HEK293 (cell line): ENCODE data around the gene MEG3.

Experiments
- ZBTB17 ChIP-seq: fragments of 450-650 bp; formaldehyde crosslinking; IDR thresholded peaks from 2 replicates; pipeline ENCODE4 v1.5.1; 2016; ENCODE audit warnings: missing biosample characterization, missing genetic modification characterization
- ZBTB21 ChIP-seq: fragments of 450-650 bp; formaldehyde crosslinking; IDR thresholded peaks from 2 replicates; pipeline ENCODE4 v1.5.1; 2017; ENCODE audit warnings: missing biosample characterization, missing genetic modification characterization
- TF ChIP-seq, protein P1 (sequence below): fragments of 450-650 bp; formaldehyde crosslinking; IDR thresholded peaks from 2 replicates; pipeline ENCODE4 v1.5.1; 2016; ENCODE audit warnings: missing biosample characterization, missing genetic modification characterization

DNA sequence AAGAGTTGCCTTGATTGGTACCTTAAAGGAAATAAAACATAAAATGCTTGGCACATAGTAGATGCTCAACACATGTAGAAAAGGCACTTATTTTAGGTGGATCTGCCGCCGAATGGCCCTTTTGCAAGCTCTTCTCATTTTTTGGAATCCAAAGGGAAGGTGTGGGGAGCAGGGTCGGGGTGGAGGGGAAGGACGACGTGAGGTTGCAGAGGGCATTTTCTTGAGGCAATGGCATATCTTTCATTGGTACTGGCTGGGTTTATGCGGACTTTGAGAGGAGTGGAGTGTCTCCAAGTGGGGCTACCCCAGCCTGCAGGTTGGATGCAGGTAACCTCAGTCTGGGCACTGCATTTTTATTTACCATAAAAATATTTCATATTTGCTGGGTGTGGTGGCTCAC lies 69.5 kb downstream of the MEG3 start:
- TF ChIP-seq, protein P1, sequence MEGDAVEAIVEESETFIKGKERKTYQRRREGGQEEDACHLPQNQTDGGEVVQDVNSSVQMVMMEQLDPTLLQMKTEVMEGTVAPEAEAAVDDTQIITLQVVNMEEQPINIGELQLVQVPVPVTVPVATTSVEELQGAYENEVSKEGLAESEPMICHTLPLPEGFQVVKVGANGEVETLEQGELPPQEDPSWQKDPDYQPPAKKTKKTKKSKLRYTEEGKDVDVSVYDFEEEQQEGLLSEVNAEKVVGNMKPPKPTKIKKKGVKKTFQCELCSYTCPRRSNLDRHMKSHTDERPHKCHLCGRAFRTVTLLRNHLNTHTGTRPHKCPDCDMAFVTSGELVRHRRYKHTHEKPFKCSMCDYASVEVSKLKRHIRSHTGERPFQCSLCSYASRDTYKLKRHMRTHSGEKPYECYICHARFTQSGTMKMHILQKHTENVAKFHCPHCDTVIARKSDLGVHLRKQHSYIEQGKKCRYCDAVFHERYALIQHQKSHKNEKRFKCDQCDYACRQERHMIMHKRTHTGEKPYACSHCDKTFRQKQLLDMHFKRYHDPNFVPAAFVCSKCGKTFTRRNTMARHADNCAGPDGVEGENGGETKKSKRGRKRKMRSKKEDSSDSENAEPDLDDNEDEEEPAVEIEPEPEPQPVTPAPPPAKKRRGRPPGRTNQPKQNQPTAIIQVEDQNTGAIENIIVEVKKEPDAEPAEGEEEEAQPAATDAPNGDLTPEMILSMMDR (tag by site-specific recombination) = no peak
- TF ChIP-seq ZBTB21 (tag by site-specific recombination) (no peak), ZBTB17 (tag by site-specific recombination) (no peak)
